Karpas-422 (cell line): Measurements from ENCODE around the gene EPG5. TPM values are rescaled to one million over a fixed set of nuclear protein-coding genes. Genes with fewer than 3 reads are reported as not detected.

Source experiments
- DNase-seq: peaks from one replicate; pipeline ENCODE4 v3.0.0-alpha.2; 2015
- H2AFZ ChIP-seq: fragments of 200-600 bp; sonication (generic); 2 replicates; pipeline ENCODE4 v1.6.1; 2014; ENCODE audit warnings: antibody characterized with exemption, low read length, mixed read lengths
- H3K27ac ChIP-seq: fragments of 200-600 bp; sonication (generic); 2 replicates; pipeline ENCODE4 v1.5.1; 2014; ENCODE audit warnings: mild to moderate bottlenecking, low read length, moderate library complexity
- H3K27me3 ChIP-seq: fragments of 200-600 bp; sonication (generic); 2 replicates; pipeline ENCODE4 v1.6.1; 2014; ENCODE audit warnings: low read length, mixed read lengths
- H3K36me3 ChIP-seq: fragments of 200-600 bp; sonication (generic); 2 replicates; pipeline ENCODE4 v1.6.1; 2014; ENCODE audit warnings: low read length, mixed read lengths; ENCODE audit not compliant: insufficient read depth
- H3K4me1 ChIP-seq: fragments of 200-600 bp; sonication (generic); 2 replicates; pipeline ENCODE4 v1.6.1; 2014; ENCODE audit warnings: mild to moderate bottlenecking, low read length, mixed read lengths
- H3K4me2 ChIP-seq: fragments of 200-600 bp; sonication (generic); 2 replicates; pipeline ENCODE4 v1.6.1; 2014; ENCODE audit warnings: low read length, low read depth, mild to moderate bottlenecking; ENCODE audit not compliant: poor library complexity, severe bottlenecking
- H3K4me3 ChIP-seq: fragments of 200-600 bp; sonication (generic); 2 replicates; pipeline ENCODE4 v1.5.1; 2014; ENCODE audit warnings: mild to moderate bottlenecking, antibody characterized with exemption, low read length, mixed read lengths
- H3K79me2 ChIP-seq: fragments of 200-600 bp; sonication (generic); 2 replicates; pipeline ENCODE4 v1.6.1; 2014; ENCODE audit warnings: mild to moderate bottlenecking, low read length, mixed read lengths
- H3K9ac ChIP-seq: fragments of 200-600 bp; sonication (generic); 2 replicates; pipeline ENCODE4 v1.6.0; 2014; ENCODE audit warnings: low read length
- H3K9me2 ChIP-seq: fragments of 200-600 bp; sonication (generic), shearing (Covaris generic); replicated peaks from 2 replicates; pipeline ENCODE4 v1.6.0; 2014; ENCODE audit warnings: mild to moderate bottlenecking, low read length, moderate library complexity; ENCODE audit not compliant: insufficient read depth
- H3K9me3 ChIP-seq: fragments of 300-700, 200-600 bp; sonication (generic); 2 replicates; pipeline ENCODE4 v1.6.1; 2014; ENCODE audit warnings: low read length, mixed read lengths
- H4K20me1 ChIP-seq: fragments of 200-600 bp; sonication (generic); 2 replicates; pipeline ENCODE4 v1.6.1; 2014; ENCODE audit warnings: mild to moderate bottlenecking, antibody characterized with exemption, low read length, low read depth; ENCODE audit not compliant: insufficient read depth
- small RNA-seq: library from RNA; depleted of rRNA; stranded (forward); fragments of <200 nt; gene quantifications from one replicate; pipeline ENCODE3, GENCODE V24; 2014
- total RNA-seq: library from RNA; depleted of rRNA; stranded (reverse); fragments of >200 nt; shearing (Covaris generic); gene quantifications from 2 replicates; pipeline ENCODE4 v1.2.3, GENCODE V29; 2014; ENCODE audit warnings: low replicate concordance; rRNA removed

Gene EPG5
- total RNA-seq, 1 experiment from 2014 or later, result 33.2 TPM

DNA sequence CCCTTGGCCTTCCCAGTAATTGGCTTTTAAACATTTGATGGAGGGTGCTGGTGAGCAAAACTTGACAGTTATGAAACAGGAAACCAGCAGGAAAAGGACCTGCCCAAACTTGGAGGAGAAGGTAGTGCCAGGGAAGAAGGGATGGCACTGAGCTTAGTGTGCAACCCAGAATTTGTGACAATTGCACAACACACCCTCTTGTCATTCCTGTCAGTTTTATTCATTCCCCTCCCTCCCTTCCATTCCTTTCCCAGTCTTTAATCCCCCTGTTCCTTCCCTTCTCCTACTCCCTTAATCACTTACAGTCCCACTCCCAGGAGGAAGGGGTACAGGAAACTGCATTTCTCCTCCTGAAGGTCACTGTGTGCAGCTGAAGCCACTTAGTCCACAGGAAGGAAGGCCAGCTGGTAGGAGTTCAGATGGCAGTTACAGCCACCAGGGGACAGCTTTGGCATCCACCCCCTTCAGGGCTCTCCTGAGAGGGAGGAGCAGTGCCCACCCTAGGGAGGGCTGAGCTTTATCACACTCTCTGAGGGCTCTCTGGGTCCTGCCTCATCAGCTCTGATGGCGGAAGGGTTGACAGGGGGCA is 165.6 kb downstream of the EPG5 start:
- H3K9me2 ChIP-seq, result no peaks in the 10 kb centered on the region
- H3K27me3 ChIP-seq, result no peaks in the 10 kb centered on the region
- no peaks in the 10 kb centered on the region; the same call in 1 of the 2 replicates for H3K36me3 ChIP-seq
- H2AFZ ChIP-seq, result no peak overlapping the region
- peak; percentile 38 for DNase-seq
- H3K9ac ChIP-seq, result no peak overlapping the region
- H4K20me1 ChIP-seq, result no peaks in the 10 kb centered on the region
- no peak overlapping the region for H3K27ac ChIP-seq
- no peak overlapping the region for H3K4me2 ChIP-seq
- H3K4me1 ChIP-seq, result peaks cover 19% of the 10 kb centered on the region
- no peaks in the 10 kb centered on the region for H3K79me2 ChIP-seq
- H3K9me3 ChIP-seq, result peaks cover 7% of the 10 kb centered on the region
- no peak overlapping the region for H3K4me3 ChIP-seq

Small RNAs within 50 kb of the gene (small RNA-seq; reads per million reads assigned to genes)
- not detected for gene RN7SKP26

Other genes starting within 250 kb of the EPG5 start
- 1.1 TPM in 1 of 2 replicates, not detected in the other for gene SLC14A1, start 243.1 kb downstream of the EPG5 start, total RNA-seq
- gene SIGLEC15, start 141.7 kb downstream of the EPG5 start, total RNA-seq, result 1.6 and 2.5 TPM in 2 replicates
- not detected in 2 replicates for gene PSTPIP2, start 104.9 kb upstream of the EPG5 start, total RNA-seq
- gene ATP5F1A, start 131.0 kb upstream of the EPG5 start, total RNA-seq, result 417 and 563 TPM in 2 replicates
- 30.9 and 46.3 TPM in 2 replicates for gene HAUS1, start 137.1 kb upstream of the EPG5 start, total RNA-seq